Stimulated activated CD8-positive, alpha-beta memory T cell treated with anti-CD3 and anti-CD28 coated beads, Interleukin-12 subunit alpha, Interleukin-12 subunit beta, amount 100 ng/mL, for 1 hour (primary cell): ENCODE measurements around the gene TNRC18.
"Not testable (repeated sequence)": the region's sequence is repeated elsewhere in the genome, so short reads cannot be mapped to it uniquely, and the experiment has no call there.

Experiments
- DNase-seq: peaks from one replicate; pipeline ENCODE4 v3.0.0-alpha.2; 2020; ENCODE audit warnings: low read depth

Gene TNRC18

GRCh38 chr7:5291301-5291700, 132.3 kb downstream of the TNRC18 start:
- DNase-seq: no peak

DNA sequence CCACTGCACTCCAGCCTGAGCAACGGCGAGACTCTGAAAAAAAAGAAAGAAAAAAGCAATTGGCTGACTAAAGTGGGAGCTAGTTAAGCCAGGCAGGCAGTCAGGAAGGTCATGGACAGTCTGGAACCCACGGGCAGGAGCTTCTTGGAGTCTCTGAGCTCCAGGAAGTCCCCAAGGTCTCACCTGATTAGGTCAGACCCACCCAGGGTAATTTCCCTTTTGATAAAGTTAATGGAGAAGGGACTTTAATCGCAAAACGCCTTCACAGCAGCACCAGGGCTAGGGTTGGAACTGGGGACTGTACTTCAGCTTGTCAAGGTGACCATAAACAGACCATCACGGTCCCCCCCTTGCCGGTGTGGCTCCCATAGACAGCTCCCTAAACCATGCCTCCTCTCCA, 134.3 kb downstream of the TNRC18 start:
- no peak for DNase-seq

DNA sequence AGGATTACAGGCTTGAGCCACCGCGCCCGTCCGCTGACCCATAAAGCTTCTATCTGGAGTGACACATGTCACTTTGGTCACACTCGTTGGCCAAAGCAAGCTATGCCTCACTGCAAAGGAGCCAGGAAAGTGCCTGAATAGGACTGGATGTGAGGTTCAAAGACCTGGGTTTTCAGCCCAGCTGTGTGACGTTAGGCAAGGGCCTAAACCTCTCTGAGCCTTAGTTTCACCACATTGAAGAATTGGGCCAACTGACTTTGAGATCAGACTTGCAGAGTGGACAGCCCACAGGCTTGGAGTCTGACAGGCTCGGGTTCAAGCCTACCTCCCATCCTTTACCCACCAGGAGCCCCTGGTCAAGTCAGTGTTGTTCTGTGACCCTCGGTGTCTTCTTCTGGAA, 135.1 kb downstream of the TNRC18 start:
- not testable (repeated sequence) for DNase-seq

- no peak for DNase-seq
Observed at GRCh38 chr7:5287802-5288201, 135.8 kb downstream of the TNRC18 start.

- not testable (repeated sequence) for DNase-seq
Observed at GRCh38 chr7:5287373-5287772, 136.3 kb downstream of the TNRC18 start.

- no peak for DNase-seq
Observed at GRCh38 chr7:5286933-5287332, 136.7 kb downstream of the TNRC18 start.

DNA sequence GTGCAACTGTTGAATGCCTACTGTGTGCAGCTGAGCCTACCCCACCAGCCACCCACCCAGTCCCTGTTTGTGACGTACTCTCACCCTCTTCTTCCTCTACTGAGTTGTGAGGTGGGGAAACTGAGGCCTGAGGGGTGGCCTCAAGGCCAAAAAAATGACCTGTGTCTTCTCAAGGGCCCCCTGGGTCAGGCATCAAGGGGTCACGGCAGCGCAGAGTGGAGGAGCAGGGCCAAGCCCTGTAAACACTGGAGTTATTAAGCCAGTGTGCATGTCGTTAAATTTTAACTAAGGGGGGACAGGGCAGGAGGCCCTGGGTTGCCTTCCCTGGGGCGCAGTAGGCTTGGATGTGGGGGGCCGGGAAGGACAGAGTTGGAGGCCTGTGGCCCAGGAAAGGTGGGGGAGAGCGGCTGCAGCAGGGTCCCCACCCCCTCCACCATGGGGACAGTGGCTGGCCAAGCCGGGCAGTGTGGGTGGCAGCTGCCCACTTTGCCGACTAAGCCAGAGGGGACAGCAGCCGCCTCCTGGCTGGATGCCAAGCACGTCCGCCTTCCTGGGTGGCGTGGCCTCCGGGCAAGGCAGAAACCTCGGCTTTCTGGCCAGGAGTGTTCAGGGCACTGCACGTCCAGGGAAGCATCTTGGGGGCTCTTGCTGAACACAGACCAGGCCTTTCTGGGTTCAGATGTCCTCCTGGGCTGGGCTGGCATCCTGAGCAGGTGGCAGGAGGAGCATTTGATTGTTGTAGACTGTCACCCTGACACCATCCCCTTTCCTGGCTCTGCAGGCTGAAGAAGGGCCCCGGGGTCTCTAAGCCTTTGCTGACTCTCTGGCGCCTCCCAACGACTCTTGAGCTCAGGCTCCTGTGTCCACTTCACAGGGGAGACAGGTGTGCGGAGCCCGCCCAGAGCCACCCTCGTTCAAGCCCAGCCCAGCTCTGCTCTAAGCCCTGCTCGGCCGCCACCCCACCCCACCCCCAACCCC, 139.0 kb downstream of the TNRC18 start:
- no peak for DNase-seq

GRCh38 chr7:5283421-5284303, 140.0 kb downstream of the TNRC18 start:
- DNase-seq: no peak

DNA sequence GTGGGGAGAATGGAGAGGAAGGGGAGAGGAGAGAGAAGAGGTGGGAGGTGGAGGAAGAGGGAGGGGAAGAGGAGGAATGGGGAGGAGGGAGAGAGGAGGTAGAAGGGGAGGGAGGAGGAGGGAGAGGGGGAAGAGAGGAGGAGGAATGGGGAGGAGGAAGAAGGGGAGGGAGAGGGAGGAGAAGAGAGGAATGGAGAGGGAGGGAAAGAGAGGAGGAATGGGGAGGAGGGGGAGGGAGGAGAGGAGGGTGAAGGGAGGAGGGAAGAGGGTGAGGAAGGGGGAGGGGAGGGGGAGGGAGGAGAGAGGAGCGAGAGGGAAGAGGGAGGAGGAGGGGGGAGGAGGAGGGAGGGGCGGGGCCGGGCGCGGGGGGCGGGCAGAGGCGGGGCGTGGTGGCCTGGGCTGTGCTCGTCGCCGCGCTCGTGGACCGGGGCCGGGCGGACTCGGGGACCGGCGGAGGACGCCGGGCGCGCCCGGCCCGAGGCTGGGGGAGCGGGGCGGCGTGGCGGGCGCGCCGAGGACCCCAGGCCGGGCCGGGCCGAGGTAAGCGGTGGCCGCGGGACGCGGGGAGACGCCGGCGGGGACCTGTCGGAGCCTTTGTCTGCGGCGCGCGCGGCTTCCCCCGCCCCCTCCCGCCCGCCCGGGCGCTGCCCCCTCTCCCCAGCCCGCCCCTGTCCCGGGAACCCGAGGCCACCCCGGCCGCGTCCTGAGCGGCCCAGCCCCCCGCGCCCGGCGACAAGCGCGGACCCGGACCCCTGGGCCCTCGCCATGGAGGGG, 140.9 kb downstream of the TNRC18 start, which contains the start of gene SLC29A4:
TSS of gene SLC29A4 (plus strand) at position 401 of the 774 bp plus-strand sequence. CDS start 4,874 bp downstream, outside the sequence.
- DNase-seq: no peak

DNA sequence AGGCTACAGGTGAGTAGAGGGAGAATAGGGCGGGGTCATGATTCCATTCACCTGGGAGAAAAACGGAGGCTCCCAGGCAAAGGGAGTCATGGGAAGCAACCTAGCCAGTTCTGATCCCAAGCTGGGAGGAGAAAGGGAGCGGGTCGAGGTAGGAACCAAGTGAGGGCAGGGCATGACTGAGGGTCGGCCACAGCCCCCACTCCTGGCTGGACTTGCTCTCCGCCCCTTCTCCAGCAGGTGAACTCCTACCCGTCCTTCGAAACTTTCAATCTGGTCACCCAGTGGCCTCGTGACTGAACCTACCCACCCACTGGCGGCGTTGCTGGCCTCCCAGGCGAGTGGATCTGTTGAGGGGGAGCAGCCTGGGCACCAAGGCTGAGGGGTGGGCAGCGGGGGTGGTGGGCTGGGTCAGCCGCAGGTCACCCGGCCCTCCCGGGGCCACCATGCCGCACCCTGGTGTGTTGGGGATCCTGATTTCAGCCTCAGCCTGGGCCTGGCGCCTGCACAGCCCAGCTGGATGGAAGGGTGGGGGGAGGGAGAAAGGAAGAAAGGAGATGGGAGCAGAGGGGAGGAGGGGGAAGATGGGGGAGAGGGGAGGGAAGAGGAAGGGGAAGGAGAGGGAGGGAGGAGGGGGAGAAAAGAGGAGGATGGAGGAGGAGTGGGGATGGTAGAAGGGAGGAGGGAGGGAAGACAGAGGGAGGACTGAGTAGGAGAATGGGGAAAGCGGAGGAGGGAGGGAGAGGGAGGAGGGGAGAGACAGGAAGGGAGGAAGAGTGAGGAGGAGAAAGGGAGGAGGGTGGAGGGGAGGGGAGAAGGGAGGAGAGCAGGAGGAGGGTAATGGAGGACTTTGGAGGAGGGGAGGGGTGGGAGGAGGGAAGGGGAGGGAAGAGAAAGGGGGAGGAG, 141.8 kb downstream of the TNRC18 start:
- DNase-seq: not testable (repeated sequence)

DNA sequence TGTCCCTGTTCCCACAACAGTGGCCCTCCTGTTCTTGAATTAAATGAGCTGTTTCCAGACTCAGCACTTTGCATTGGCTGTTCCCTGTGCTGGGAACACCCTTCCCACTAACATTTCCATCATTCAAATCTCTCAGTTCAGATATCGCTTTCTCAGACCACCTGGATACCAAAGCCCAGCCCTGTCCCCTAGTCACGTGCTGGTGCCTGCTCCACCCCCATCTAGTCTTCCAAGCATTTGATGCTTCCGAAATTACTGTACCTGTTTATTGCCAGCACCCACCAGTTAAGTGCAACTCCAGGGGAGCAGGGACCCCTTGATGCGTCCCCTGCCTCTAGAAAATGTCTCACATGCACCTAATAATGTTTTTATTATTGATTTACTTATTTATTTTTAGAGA, 143.9 kb downstream of the TNRC18 start:
- no peak for DNase-seq

- DNase-seq: no peak
Observed at GRCh38 chr7:5278766-5279165, 144.9 kb downstream of the TNRC18 start.

DNA sequence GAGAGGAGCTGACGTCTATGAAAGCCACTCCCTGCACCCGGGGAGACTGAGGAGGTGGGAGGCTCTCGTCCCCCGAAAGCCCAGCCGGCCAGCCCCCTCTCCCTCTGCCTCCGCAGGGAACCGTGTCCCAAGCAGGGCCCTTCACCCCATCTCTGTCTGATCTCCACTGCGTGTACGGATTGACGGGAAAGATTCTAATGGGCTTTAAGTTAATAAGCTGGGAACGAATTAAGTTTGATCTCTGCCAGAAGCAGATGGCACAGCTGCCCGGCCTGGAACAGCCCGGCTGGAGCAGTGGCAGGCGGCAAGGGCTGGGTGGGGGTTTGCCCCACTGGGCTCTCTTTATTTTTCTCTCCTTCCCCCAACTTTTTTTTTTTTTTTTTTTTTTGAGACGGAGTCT, 147.0 kb downstream of the TNRC18 start:
- DNase-seq: no peak

GRCh38 chr7:5276123-5276522, 147.5 kb downstream of the TNRC18 start:
- not testable (repeated sequence) for DNase-seq

DNA sequence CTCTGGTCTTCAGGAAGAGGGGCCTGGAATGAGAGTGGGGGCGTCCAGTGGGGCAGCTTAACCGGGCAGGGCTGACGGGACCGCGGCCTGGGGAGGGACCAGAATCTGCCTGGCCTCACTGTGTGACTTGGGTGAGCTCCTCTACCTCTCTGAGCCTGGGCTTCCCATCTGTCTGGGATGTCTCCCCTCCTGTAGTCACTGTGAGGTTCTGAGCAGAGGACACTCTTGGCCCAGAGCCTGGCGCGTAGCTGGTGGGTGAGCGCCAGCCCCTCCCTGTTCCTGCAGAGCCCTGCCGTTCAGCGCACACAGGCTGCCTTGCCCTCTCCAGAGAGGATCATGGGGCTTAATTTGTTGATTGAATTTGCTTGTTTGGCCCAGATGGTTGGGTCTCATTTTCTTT, 148.1 kb downstream of the TNRC18 start:
- DNase-seq: not testable (repeated sequence)

DNA sequence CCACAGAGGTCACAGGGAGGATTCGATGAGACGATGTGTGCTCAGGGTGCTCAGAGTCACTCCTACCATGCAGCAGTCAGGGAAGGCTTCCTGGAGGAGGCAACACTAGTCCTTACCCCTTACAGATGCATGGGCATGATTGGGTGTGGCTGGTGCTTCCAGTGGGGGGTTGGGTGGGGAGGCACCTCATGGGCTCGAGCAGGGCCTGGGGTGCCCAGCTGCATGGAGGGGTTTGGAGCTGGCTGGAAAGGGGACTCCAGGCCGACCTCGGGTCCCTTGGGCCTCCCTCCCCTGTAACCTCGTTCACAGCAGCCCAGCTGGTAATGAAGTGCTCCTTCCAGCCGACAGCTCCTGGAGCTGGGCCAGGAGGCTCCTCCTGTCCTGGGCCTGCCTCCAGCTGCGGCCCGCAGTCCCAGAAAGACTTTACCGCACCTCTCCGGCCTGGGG, 148.6 kb downstream of the TNRC18 start:
- not testable (repeated sequence) for DNase-seq

GRCh38 chr7:5274441-5274840, 149.2 kb downstream of the TNRC18 start:
- no peak for DNase-seq

DNA sequence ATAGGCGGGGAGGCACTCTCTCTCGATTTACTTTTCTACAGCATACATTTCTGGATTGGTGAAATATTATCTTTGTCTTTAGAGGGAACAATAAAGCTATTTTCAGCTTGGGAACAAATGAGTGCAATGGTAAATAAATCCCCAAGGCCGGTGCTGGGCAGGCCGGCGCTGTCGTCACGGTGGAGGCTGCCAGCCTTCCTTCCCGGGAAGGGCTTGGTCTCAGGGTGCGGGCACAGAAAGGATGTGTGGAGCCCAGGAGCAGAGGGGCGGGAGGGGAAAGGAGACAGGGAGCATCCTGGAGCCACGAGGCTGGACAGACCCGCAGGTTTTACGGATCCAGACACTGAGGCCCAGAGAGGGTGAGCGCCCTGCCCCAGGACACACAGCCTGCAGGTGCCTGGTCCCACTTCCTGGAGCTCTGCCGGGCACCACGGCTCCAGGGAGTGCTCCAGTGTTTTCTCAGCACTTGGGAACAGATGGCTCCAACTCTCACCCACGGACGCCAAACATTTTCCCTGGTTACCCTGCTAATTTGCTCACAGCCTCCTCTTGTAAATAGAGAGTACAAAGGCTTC, 149.7 kb downstream of the TNRC18 start:
- not testable (repeated sequence) for DNase-seq

DNA sequence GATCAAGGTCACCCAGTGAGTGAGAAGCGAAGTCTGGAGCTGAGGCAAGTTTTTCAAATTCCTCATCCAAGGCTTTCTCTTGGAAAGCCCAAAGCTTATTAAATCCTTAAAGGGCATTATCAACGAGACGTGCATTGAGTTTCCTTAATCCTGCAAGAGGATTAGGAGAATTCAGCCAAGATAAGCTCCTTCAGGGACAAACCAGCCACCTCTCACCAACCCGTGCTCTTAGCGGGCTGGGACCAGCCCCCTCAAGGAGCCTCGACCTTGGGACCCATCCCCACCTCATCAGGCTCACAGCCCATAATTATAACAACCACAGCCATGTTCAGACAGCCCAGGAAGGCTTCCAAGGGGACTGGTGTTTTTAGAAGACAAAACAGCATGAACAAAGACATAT, 152.8 kb downstream of the TNRC18 start:
- DNase-seq: no peak

DNA sequence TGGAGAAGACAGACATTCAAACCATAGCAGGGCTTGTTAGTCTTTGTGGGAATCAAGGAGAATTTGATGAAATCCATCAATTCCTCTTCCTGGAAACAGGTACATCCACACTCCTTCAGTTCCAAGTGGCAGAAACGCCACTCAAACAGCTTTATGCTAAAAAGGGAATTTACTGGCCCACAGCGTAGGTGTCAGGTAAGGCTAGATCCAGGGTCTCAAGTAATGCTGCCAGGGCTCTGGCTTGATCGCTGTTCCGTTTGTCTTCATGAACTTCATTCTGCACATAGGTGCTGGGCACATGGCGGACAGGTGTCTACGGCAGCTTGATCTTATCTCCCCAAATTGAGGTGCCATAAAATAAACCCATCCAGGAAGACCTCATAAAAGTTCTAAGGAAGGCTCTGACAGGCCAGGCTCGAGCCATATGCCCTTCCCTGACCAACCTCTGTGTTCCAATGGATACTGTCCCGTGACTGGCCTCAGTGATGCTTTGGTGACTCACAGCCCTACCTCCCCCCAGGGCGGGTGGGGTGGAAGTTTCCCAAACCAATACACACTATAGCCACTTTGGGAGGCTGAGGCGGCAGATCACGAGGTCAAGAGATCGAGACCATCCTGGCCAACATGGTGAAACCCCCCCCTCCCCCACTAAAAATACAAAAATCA, 153.5 kb downstream of the TNRC18 start:
- DNase-seq: not testable (repeated sequence)
